T-helper 1 cell treated with Interleukin-12 subunit alpha and Interleukin-12 subunit beta and Interleukin-4 antibody, amounts not matched to agents 30 ng/mL and 1 ng/mL, for 36 hours (primary cell): ENCODE results near the gene DEFB128. TPM values are rescaled to one million over a fixed set of nuclear protein-coding genes. Genes with fewer than 3 reads are reported as not detected.

Experiments
- intact Hi-C: fragments of 100-400 bp; cut with micrococcal nuclease; formaldehyde crosslinking; loops from one replicate; pipeline ENCODE4 v1.15.1; 2024
- total RNA-seq: library from RNA; stranded (reverse); gene quantifications from 2 replicates; pipeline ENCODE4 v1.2.3, GENCODE V29; 2022

The DEFB128 gene
- total RNA-seq, 1 donor from 2014 or later = not detected

DNA sequence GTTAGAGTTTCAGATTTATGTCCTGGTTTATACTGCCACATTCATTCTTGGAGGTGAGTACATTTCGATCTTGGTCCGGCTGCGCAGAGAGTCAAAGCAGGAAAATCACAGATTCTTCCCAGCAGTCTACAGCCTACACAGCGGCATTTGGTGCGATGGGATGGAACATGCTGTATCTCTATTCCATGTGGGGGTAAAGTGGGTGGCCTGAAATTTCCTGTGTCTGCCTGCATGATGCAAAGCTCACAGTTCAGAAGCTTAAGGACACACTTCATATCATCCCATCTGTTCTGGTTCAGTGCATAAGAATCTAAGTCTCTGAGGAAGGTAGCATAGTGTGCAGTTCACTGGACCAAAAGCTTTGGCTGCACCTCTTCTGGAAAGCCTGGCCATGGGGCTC lies 32.4 kb downstream of the DEFB128 start, which contains the start of gene DEFB127:
TSS of gene DEFB127 (plus strand) at position 301 of the 400 bp plus-strand sequence. CDS start at position 392, 91 bp downstream.
- intact Hi-C loops = no loop called here

GRCh38 chr20:152131-152530 lies 37.4 kb downstream of the DEFB128 start:
- intact Hi-C loops = no loop called here

- intact Hi-C loops = no loop called here
These were observed 43.6 kb downstream of the DEFB128 start for GRCh38 chr20:145877-146276.

DNA sequence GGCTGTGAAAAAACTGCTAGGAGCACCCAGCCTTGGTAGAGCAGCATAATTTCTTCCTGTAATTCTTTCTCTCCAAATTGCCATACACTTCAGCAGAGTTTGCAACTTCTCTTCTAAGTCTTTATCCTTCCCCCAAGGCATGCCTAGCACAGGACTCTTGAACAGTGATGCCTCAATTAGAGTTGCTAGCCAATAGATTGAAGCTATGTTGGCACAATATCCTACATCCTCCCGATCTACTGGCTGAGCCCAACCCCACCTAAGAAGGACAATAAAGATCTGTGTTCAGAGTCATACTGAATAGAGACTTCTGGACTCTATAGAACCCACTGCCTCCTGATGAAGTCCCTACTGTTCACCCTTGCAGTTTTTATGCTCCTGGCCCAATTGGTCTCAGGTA lies 47.2 kb downstream of the DEFB128 start, which contains the start of gene DEFB126:
TSS of gene DEFB126 (plus strand) at position 301 of the 400 bp plus-strand sequence. CDS start at position 340, 39 bp downstream.
- intact Hi-C loops = no loop called here

Other genes starting within 250 kb of the DEFB128 start
- gene DEFB125, start 102.0 kb downstream of the DEFB128 start, total RNA-seq = not detected in 2 replicates
- gene DEFB126, start 47.1 kb downstream of the DEFB128 start, total RNA-seq = not detected in 2 replicates
- gene DEFB127, start 32.3 kb downstream of the DEFB128 start, total RNA-seq = not detected in 2 replicates
- not detected in 2 replicates for gene DEFB129, start 37.5 kb upstream of the DEFB128 start, total RNA-seq
- not detected in 2 replicates for gene DEFB132, start 68.0 kb upstream of the DEFB128 start, total RNA-seq
- gene C20orf96, start 101.0 kb upstream of the DEFB128 start, total RNA-seq = 4.7 and 5.1 TPM in 2 replicates
- 25.0 and 25.2 TPM in 2 replicates for gene ZCCHC3, start 107.9 kb upstream of the DEFB128 start, total RNA-seq
- gene SOX12, start 135.8 kb upstream of the DEFB128 start, total RNA-seq = 2.4 TPM in 2 replicates
- 1.5 and 2.5 TPM in 2 replicates for gene NRSN2, start 157.4 kb upstream of the DEFB128 start, total RNA-seq
- gene TRIB3, start 191.0 kb upstream of the DEFB128 start, total RNA-seq = 27.1 and 29.1 TPM in 2 replicates
- gene RBCK1, start 218.6 kb upstream of the DEFB128 start, total RNA-seq = 131 and 134 TPM in 2 replicates